Transverse colon (tissue), 3 donors: ENCODE data around the gene CHMP2B.

Experiments
- CTCF ChIP-seq, 5 experiments: fragments of 200-600 bp in 3 of 5; fragments of 450-650 bp in 2 of 5; sonication (generic) in 3 of 5; IDR thresholded peaks; 1 replicate in 2 of 5; 2 replicates in 3 of 5; pipeline ENCODE4 v1.5.1; 2016 to 2017; ENCODE audit warnings: antibody characterized with exemption in 5 of 5, inconsistent platforms in 3 of 5, mild to moderate bottlenecking in 2 of 5, moderate library complexity in 1 of 5
- EP300 ChIP-seq: sonication (generic); formaldehyde crosslinking; IDR thresholded peaks from one replicate; pipeline ENCODE4 v1.6.1; 2017; ENCODE audit warnings: antibody characterized with exemption, low read depth
- POLR2A ChIP-seq: fragments of 450-650 bp; IDR thresholded peaks from one replicate; pipeline ENCODE4 v1.6.1; 2016; ENCODE audit warnings: antibody characterized with exemption, mild to moderate bottlenecking, moderate library complexity

GRCh38 chr3:87272718-87273341 is 45.7 kb downstream of the CHMP2B start:
- no peak for TF ChIP-seq CTCF (IDR thresholded peaks at IDR 0.05)
- TF ChIP-seq POLR2A = no peak
- TF ChIP-seq EP300 = no peak
